Activated CD4-positive, CD25-positive, alpha-beta regulatory T cell (primary cell): ENCODE results near the gene LDLRAD4.

Experiments
- DNase-seq, 4 experiments: peaks; one replicate each; lab custom pipeline; 2025; lab: John Stamatoyannopoulos, UW

LDLRAD4 gene

GRCh38 chr18:13594551-13594950, 376.0 kb downstream of the LDLRAD4 start:
- no peak for DNase-seq

GRCh38 chr18:13597068-13597467, 378.5 kb downstream of the LDLRAD4 start:
- no peak for DNase-seq

- no peak for DNase-seq
These were observed 380.0 kb downstream of the LDLRAD4 start for GRCh38 chr18:13598591-13598990.

- no peak for DNase-seq
These were observed 380.5 kb downstream of the LDLRAD4 start for GRCh38 chr18:13599031-13599430.

- no peak for DNase-seq
These were observed 384.9 kb downstream of the LDLRAD4 start for GRCh38 chr18:13603304-13604019.

- no peak for DNase-seq
These were observed 386.2 kb downstream of the LDLRAD4 start for GRCh38 chr18:13604786-13605185.

GRCh38 chr18:13605477-13605876, 386.9 kb downstream of the LDLRAD4 start:
- no peak for DNase-seq

GRCh38 chr18:13605901-13606300, 387.3 kb downstream of the LDLRAD4 start:
- no peak for DNase-seq

- no peak for DNase-seq
These were observed 388.2 kb downstream of the LDLRAD4 start for GRCh38 chr18:13606604-13607254.

- peak in 3 of 4 experiments; percentile 15 to 53 (median 23) for DNase-seq
These were observed 389.5 kb downstream of the LDLRAD4 start for GRCh38 chr18:13608024-13608562.

- peak in 1 of 4 experiments; percentile 17 for DNase-seq
These were observed 390.4 kb downstream of the LDLRAD4 start for GRCh38 chr18:13608791-13609532.

- no peak for DNase-seq
These were observed 392.1 kb downstream of the LDLRAD4 start for GRCh38 chr18:13610555-13611141.

- DNase-seq, result no peak
These were observed 392.6 kb downstream of the LDLRAD4 start for GRCh38 chr18:13611142-13611600.

GRCh38 chr18:13611601-13612195, 393.1 kb downstream of the LDLRAD4 start:
- DNase-seq, result no peak

GRCh38 chr18:13612196-13612997, 393.8 kb downstream of the LDLRAD4 start:
- peak; percentile 37 to 65 (median 53) for DNase-seq

- no peak for DNase-seq
These were observed 394.5 kb downstream of the LDLRAD4 start for GRCh38 chr18:13613099-13613498.

- DNase-seq, result no peak
These were observed 395.3 kb downstream of the LDLRAD4 start for GRCh38 chr18:13613591-13614501.

GRCh38 chr18:13614641-13615288, 396.2 kb downstream of the LDLRAD4 start:
- peak in 1 of 4 experiments; percentile 13 for DNase-seq

- DNase-seq, result no peak
These were observed 396.9 kb downstream of the LDLRAD4 start for GRCh38 chr18:13615432-13615861.
